Chondrocyte (in vitro differentiated cells): ENCODE measurements around the gene WDR90. TPM values are rescaled to one million over a fixed set of nuclear protein-coding genes. Genes with fewer than 3 reads are reported as not detected.

Experiments used
- DNase-seq: peaks from one replicate; pipeline ENCODE4 v3.0.0; 2021; ENCODE audit warnings: mixed read lengths, low spot score
- H3K27ac Mint-ChIP-seq: one replicate; pipeline ENCODE4 v1.8.0; 2021; ENCODE audit warnings: mild to moderate bottlenecking, moderate library complexity, mixed read lengths; ENCODE audit not compliant: unreplicated experiment
- H3K27me3 Mint-ChIP-seq: 2 replicates; pipeline ENCODE4 v1.8.0; 2021; ENCODE audit warnings: low read depth, mixed read lengths
- H3K36me3 Mint-ChIP-seq: 2 replicates; pipeline ENCODE4 v1.8.0; 2021; ENCODE audit warnings: low read depth, mixed read lengths
- H3K4me1 Mint-ChIP-seq: 2 replicates; pipeline ENCODE4 v1.8.0; 2021; ENCODE audit warnings: low read depth, mild to moderate bottlenecking, mixed read lengths
- H3K4me3 Mint-ChIP-seq: one replicate; pipeline ENCODE4 v1.8.0; 2021; ENCODE audit warnings: mild to moderate bottlenecking, moderate library complexity, mixed read lengths; ENCODE audit not compliant: unreplicated experiment
- H3K9me3 Mint-ChIP-seq: 2 replicates; pipeline ENCODE4 v1.8.0; 2021; ENCODE audit warnings: low read depth, mixed read lengths
- CTCF ChIP-seq: fragments of 200-600 bp; sonication (generic); IDR thresholded peaks from 2 replicates; pipeline ENCODE4 v1.5.0; 2021; ENCODE audit warnings: antibody characterized with exemption, mild to moderate bottlenecking, moderate library complexity
- total RNA-seq: library from RNA; stranded (reverse); gene quantifications from 3 replicates; pipeline ENCODE4 v1.2.1, GENCODE V29; 2021

WDR90 gene
- total RNA-seq, 1 donor from 2014 or later: 17.0 TPM

- DNase-seq: no peak
- Mint-ChIP-seq H3K36me3 (no peaks in the 10 kb centered on the region), H3K9me3 (no peaks in the 10 kb centered on the region), H3K27me3 (no peaks in the 10 kb centered on the region), H3K27ac (peak overlapping the region; percentile 98), H3K4me1 (peaks cover 8% of the 10 kb centered on the region), H3K4me3 (peak overlapping the region; percentile 84)
- no peak for TF ChIP-seq CTCF
These were observed 11.8 kb upstream of the WDR90 start for GRCh38 chr16:637081-638018.

- H3K4me1 Mint-ChIP-seq: peaks cover 14% of the 10 kb centered on the region
- no peak for TF ChIP-seq CTCF
- no peaks in the 10 kb centered on the region for H3K27me3 Mint-ChIP-seq
- H3K36me3 Mint-ChIP-seq: no peaks in the 10 kb centered on the region
- no peak for DNase-seq
- no peak overlapping the region for H3K4me3 Mint-ChIP-seq
- no peaks in the 10 kb centered on the region for H3K9me3 Mint-ChIP-seq
- H3K27ac Mint-ChIP-seq: no peak overlapping the region
These were observed 11.1 kb upstream of the WDR90 start for GRCh38 chr16:638034-638543.

- H3K4me1 Mint-ChIP-seq: peaks cover 14% of the 10 kb centered on the region
- DNase-seq: no peak
- no peaks in the 10 kb centered on the region for H3K27me3 Mint-ChIP-seq
- H3K9me3 Mint-ChIP-seq: no peaks in the 10 kb centered on the region
- no peaks in the 10 kb centered on the region for H3K36me3 Mint-ChIP-seq
- TF ChIP-seq CTCF: no peak
- H3K4me3 Mint-ChIP-seq: no peak overlapping the region
- H3K27ac Mint-ChIP-seq: no peak overlapping the region
These were observed 10.3 kb upstream of the WDR90 start for GRCh38 chr16:638836-639235.

- H3K27me3 Mint-ChIP-seq: no peaks in the 10 kb centered on the region
- TF ChIP-seq CTCF: no peak
- peaks cover 8% of the 10 kb centered on the region for H3K4me1 Mint-ChIP-seq
- no peaks in the 10 kb centered on the region for H3K36me3 Mint-ChIP-seq
- DNase-seq: no peak
- peak overlapping the region; percentile 22 for H3K4me3 Mint-ChIP-seq
- no peaks in the 10 kb centered on the region for H3K9me3 Mint-ChIP-seq
- H3K27ac Mint-ChIP-seq: no peak overlapping the region
These were observed 8.6 kb upstream of the WDR90 start for GRCh38 chr16:640614-641013.

- peaks cover 6% of the 10 kb centered on the region for H3K4me1 Mint-ChIP-seq
- H3K9me3 Mint-ChIP-seq: no peaks in the 10 kb centered on the region
- TF ChIP-seq CTCF: no peak
- no peaks in the 10 kb centered on the region for H3K27me3 Mint-ChIP-seq
- H3K27ac Mint-ChIP-seq: no peak within 1 kb of the TSS
- DNase-seq: no peak
- peak within 1 kb of the TSS; percentile 66 for H3K4me3 Mint-ChIP-seq
- H3K36me3 Mint-ChIP-seq: no peaks in the 10 kb centered on the region
These were observed 7.6 kb upstream of the WDR90 start, which contains the start of gene MCRIP2 for GRCh38 chr16:641326-642188. Gene MCRIP2, plus strand, starts transcription at chr16:641828. Its CDS starts 164 bp downstream, at chr16:641992.
